Measurements from ENCODE around the gene CALHM5. TPM values are rescaled to one million over a fixed set of nuclear protein-coding genes. Genes with fewer than 3 reads are reported as not detected.
A peak's percentile ranks its signal among the peaks of the same experiment; 100 is the strongest.

Gene CALHM5, protein sequence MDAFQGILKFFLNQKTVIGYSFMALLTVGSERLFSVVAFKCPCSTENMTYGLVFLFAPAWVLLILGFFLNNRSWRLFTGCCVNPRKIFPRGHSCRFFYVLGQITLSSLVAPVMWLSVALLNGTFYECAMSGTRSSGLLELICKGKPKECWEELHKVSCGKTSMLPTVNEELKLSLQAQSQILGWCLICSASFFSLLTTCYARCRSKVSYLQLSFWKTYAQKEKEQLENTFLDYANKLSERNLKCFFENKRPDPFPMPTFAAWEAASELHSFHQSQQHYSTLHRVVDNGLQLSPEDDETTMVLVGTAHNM
- 1 to 10 TPM in 2 of 7 donors, under 1 TPM in 5; 0.20 to 1.2 (median 0.68) TPM for total RNA-seq
- 1 to 10 TPM in 1 of 2 donors, under 1 TPM in 1; 0.70 to 3.2 TPM for polyA plus RNA-seq
- long read RNA-seq, donor 1, partial matches to known transcripts = 0 of 1 reads
- long read RNA-seq, donor 1, other reads (novel, unspliced or antisense) = 1 of 1 reads
- long read RNA-seq, donor 2 = 0 reads
- long read RNA-seq, donor 3, full-length matches to known transcripts = 7 of 8 reads
- long read RNA-seq, donor 3, partial matches to known transcripts = 0 of 8 reads
- long read RNA-seq, donor 3, other reads (novel, unspliced or antisense) = 1 of 8 reads

DNA sequence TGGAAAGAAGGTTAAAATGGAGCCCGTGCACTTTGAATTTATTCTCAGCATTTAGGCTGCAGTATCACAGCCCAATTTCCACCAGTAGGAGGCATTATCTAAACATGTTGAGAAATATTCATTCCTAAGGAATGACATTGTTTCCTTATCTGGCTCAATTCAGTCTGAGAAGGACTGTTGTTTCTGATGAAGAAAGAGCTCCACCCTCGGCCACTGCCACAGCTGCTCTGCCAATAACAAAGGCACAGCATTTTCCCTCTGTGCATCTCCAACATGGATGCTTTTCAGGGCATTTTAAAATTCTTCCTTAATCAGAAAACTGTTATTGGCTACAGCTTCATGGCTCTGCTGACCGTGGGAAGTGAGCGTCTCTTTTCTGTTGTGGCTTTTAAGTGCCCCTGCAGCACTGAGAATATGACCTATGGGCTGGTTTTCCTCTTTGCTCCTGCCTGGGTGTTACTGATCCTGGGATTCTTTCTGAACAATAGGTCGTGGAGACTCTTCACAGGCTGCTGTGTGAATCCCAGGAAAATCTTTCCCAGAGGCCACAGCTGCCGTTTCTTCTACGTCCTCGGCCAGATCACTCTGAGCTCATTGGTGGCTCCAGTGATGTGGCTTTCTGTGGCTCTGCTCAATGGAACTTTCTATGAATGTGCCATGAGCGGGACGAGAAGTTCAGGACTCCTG is at the start of gene CALHM5:
CALHM5 (plus strand) TSS at position 216 of the 687 bp plus-strand sequence; CDS start at position 274, 58 bp downstream.
- Histone ChIP-seq H3K36me3 (no peaks in the 10 kb centered on the region), H3K27ac (peak within 1 kb of the TSS in 1 of 2 donors; percentile 68), H3K27me3 (no peaks in the 10 kb centered on the region), H3K4me1 (ENCODE audit: insufficient read depth) (peaks cover 3% of the 10 kb centered on the region), H3K4me3 (peak within 1 kb of the TSS; percentile 26), H3K9me3 (no peaks in the 10 kb centered on the region)
- WGBS, 3 donors = 6 to 30% (median 8%) methylated on average over 10 of the region's 10 CpGs
- intact Hi-C loops (cut with DNase I) = no loop called here
- peak; percentile 20 to 48 (median 30) for DNase-seq
- TF ChIP-seq EP300 (IDR thresholded peaks at IDR 0.05) (no peak), POLR2A (IDR thresholded peaks at IDR 0.05) (no peak)
- TF ChIP-seq, protein P1, sequence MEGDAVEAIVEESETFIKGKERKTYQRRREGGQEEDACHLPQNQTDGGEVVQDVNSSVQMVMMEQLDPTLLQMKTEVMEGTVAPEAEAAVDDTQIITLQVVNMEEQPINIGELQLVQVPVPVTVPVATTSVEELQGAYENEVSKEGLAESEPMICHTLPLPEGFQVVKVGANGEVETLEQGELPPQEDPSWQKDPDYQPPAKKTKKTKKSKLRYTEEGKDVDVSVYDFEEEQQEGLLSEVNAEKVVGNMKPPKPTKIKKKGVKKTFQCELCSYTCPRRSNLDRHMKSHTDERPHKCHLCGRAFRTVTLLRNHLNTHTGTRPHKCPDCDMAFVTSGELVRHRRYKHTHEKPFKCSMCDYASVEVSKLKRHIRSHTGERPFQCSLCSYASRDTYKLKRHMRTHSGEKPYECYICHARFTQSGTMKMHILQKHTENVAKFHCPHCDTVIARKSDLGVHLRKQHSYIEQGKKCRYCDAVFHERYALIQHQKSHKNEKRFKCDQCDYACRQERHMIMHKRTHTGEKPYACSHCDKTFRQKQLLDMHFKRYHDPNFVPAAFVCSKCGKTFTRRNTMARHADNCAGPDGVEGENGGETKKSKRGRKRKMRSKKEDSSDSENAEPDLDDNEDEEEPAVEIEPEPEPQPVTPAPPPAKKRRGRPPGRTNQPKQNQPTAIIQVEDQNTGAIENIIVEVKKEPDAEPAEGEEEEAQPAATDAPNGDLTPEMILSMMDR (IDR thresholded peaks at IDR 0.05) = peak in 2 of 3 donors; percentile 35 to 76

DNA sequence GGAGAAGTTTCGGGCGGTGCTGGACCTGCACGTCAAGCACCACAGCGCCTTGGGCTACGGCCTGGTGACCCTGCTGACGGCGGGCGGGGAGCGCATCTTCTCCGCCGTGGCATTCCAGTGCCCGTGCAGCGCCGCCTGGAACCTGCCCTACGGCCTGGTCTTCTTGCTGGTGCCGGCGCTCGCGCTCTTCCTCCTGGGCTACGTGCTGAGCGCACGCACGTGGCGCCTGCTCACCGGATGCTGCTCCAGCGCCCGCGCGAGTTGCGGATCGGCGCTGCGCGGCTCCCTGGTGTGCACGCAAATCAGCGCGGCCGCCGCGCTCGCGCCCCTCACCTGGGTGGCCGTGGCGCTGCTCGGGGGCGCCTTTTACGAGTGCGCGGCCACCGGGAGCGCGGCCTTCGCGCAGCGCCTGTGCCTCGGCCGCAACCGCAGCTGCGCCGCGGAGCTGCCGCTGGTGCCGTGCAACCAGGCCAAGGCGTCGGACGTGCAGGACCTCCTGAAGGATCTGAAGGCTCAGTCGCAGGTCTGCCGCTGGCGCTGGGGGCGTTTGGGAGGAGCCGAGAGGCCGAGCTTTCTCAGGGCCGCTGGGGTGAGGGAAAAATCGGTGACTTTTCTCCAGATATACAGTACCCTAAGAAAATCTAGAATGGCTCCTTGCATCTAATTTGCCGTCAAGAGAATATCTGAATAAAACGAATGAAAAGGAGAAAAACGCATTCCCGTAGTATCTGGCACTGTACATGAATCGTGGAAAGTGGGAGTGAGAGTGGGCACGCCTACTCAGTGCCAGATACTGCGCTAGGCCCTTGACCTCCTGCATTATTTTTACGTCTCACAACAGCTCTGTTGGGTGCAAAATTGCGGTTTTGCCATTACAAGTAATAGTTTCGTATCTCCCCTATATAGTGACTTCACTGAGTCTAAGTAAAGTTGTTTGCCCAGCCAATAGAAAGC is 49.2 kb upstream of the CALHM5 start:
- TF ChIP-seq, protein P1 (IDR thresholded peaks at IDR 0.05) = no peak
- TF ChIP-seq POLR2A (IDR thresholded peaks at IDR 0.05) (no peak), EP300 (IDR thresholded peaks at IDR 0.05) (no peak)

DNA sequence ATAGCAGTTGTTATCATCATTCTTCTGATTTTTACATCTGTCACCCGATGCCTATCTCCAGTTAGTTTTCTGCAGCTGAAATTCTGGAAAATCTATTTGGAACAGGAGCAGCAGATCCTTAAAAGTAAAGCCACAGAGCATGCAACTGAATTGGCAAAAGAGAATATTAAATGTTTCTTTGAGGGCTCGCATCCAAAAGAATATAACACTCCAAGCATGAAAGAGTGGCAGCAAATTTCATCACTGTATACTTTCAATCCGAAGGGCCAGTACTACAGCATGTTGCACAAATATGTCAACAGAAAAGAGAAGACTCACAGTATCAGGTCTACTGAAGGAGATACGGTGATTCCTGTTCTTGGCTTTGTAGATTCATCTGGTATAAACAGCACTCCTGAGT is 48.1 kb upstream of the CALHM5 start:
- Histone ChIP-seq H3K27ac (no peak overlapping the region), H3K9me3 (no peaks in the 10 kb centered on the region), H3K4me3 (no peak overlapping the region), H3K27me3 (no peaks in the 10 kb centered on the region), H3K36me3 (no peaks in the 10 kb centered on the region), H3K4me1 (ENCODE audit: insufficient read depth) (peaks cover 7% of the 10 kb centered on the region)
- 92 to 95% (median 93%) methylated on average over 4 of the region's 4 CpGs for WGBS, 3 donors
- intact Hi-C loops (cut with DNase I) = no loop called here
- no peak for DNase-seq
- TF ChIP-seq POLR2A (IDR thresholded peaks at IDR 0.05) = no peak
- TF ChIP-seq, protein P1 (IDR thresholded peaks at IDR 0.05) = no peak
- no peak for TF ChIP-seq EP300 (IDR thresholded peaks at IDR 0.05)

More for the DNA sequence above, 49.2 kb upstream of the CALHM5 start:
- 7 to 13% (median 13%) methylated on average over 60 to 84 of the region's 84 CpGs for WGBS, 3 donors
- H3K4me3 ChIP-seq = peak overlapping the region; percentile 21
- peak; percentile 34 to 74 (median 49) for DNase-seq
- H3K4me1 ChIP-seq (ENCODE audit: insufficient read depth) = peaks cover 7% of the 10 kb centered on the region
- no peaks in the 10 kb centered on the region for H3K36me3 ChIP-seq
- H3K9me3 ChIP-seq = no peaks in the 10 kb centered on the region
- peak overlapping the region in 1 of 2 donors; percentile 16 for H3K27ac ChIP-seq
- intact Hi-C loops (cut with DNase I) = no loop called here
- H3K27me3 ChIP-seq = no peaks in the 10 kb centered on the region
